DND-41 (cell line): Measurements from ENCODE around the gene GPN3.

ENCODE experiments used
- EZH2 ChIP-seq: IDR thresholded peaks from 3 replicates; pipeline ENCODE4 v1.6.1; 2012; ENCODE audit warnings: borderline replicate concordance, low read depth, mild to moderate bottlenecking, moderate library complexity, low read length, inconsistent platforms; ENCODE audit not compliant: severe bottlenecking
- TF ChIP-seq, protein P1 (sequence below): IDR thresholded peaks from 2 replicates; pipeline ENCODE4 v1.5.1; 2012; ENCODE audit warnings: borderline replicate concordance, low read length, moderate library complexity, mild to moderate bottlenecking; ENCODE audit not compliant: poor library complexity, severe bottlenecking; ENCODE audit errors: extremely low read depth

DNA sequence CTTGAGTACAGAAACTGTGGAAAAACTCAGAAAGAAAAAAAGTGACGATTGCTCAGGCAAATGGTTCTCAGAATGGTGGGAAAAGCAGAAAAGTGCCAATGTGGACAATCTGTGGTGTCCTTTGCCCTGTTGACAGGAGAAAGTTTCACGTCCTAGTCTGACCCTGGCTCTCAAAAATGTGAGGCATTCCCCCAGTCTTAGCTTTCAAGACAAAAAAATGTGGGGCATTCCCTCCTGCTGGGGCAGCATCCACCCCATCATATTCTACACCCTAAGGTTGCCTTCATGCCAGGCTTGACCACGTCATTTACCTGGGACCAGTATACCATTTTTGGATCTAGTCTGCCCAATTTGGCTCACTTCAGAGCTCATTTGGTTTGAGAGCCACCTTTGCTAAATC lies 43.8 kb downstream of the GPN3 start:
- TF ChIP-seq, protein P1, sequence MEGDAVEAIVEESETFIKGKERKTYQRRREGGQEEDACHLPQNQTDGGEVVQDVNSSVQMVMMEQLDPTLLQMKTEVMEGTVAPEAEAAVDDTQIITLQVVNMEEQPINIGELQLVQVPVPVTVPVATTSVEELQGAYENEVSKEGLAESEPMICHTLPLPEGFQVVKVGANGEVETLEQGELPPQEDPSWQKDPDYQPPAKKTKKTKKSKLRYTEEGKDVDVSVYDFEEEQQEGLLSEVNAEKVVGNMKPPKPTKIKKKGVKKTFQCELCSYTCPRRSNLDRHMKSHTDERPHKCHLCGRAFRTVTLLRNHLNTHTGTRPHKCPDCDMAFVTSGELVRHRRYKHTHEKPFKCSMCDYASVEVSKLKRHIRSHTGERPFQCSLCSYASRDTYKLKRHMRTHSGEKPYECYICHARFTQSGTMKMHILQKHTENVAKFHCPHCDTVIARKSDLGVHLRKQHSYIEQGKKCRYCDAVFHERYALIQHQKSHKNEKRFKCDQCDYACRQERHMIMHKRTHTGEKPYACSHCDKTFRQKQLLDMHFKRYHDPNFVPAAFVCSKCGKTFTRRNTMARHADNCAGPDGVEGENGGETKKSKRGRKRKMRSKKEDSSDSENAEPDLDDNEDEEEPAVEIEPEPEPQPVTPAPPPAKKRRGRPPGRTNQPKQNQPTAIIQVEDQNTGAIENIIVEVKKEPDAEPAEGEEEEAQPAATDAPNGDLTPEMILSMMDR: no peak
- TF ChIP-seq EZH2: no peak
